HCT116 (cell line): Measurements from ENCODE around the gene SLC35G6. TPM values are rescaled to one million over a fixed set of nuclear protein-coding genes. Genes with fewer than 3 reads are reported as not detected.

Source experiments
- ATAC-seq: fragments of 200-7000 bp; cut with Tn5 transposase; 2 replicates; pipeline ENCODE4 v1.9.1; 2020; ENCODE audit warnings: mild to moderate bottlenecking, moderate library complexity
- BruUV-seq: library from RNA; stranded (reverse); fragments of 400-500 nt; replicated peaks from 2 replicates; lab custom pipeline; 2021; lab: Mats Ljungman, UMichigan
- CTCF ChIA-PET: fragments of 300-600 bp; sonication (Branson Sonifier 250); formaldehyde crosslinking; loops from one replicate; lab custom pipeline; 2021; ENCODE audit warnings: antibody characterized with exemption; lab: Charles Lee
- POLR2A ChIA-PET: fragments of 300-600, 350-600 bp; sonication (Branson Sonifier 250); formaldehyde crosslinking; loops from one replicate; lab custom pipeline; 2021; ENCODE audit warnings: antibody characterized with exemption; lab: Charles Lee
- RAD21 ChIA-PET, 2 experiments: fragments of 300-600 bp; sonication (Branson Sonifier 250); formaldehyde crosslinking; loops; one replicate each; lab custom pipeline; 2023; ENCODE audit warnings: low total read pairs in 2 of 2; ENCODE audit not compliant: uncharacterized antibody in 2 of 2, unreplicated experiment in 2 of 2, low non-redundant PET in 1 of 2; lab: Charles Lee
- DNase-seq: peaks from one replicate; pipeline ENCODE4 v3.0.0-alpha.2; 2010; ENCODE audit warnings: low read depth, low spot score
- H2AFZ ChIP-seq: fragments of 200-600 bp; shearing (Covaris generic), sonication (generic); 2 replicates; pipeline ENCODE4 v1.6.1; 2017; ENCODE audit warnings: low read depth, mixed run types, mixed read lengths, antibody characterized with exemption, low read length; ENCODE audit not compliant: poor library complexity, severe bottlenecking
- H3K27ac ChIP-seq: 2 replicates; pipeline ENCODE4 v1.5.1; 2012; ENCODE audit warnings: low read depth, low read length
- H3K27me3 ChIP-seq: fragments of 200-600 bp; sonication (generic); 2 replicates; pipeline ENCODE4 v1.6.1; 2016; ENCODE audit warnings: mixed run types, low read length, mixed read lengths; ENCODE audit not compliant: insufficient read depth
- H3K36me3 ChIP-seq, 2 experiments: fragments of 200-500 bp in 1 of 2; fragments of 200-600 bp in 1 of 2; sonication (Bioruptor generic) in 1 of 2; sonication (generic) in 1 of 2; 2 replicates each; pipeline versions ENCODE4 v1.5.1 to v1.6.1; 2014 to 2016; ENCODE audit warnings: low read length in 2 of 2, inconsistent platforms in 1 of 2, mixed read lengths in 1 of 2, mixed run types in 1 of 2; ENCODE audit not compliant: insufficient read depth in 2 of 2, control insufficient read depth in 1 of 2
- H3K4me1 ChIP-seq, 2 experiments: fragments of 200-600 bp in 1 of 2; sonication (generic) in 1 of 2; 2 replicates each; pipeline versions ENCODE4 v1.5.1 to v1.6.1; 2012 to 2017; ENCODE audit warnings: low read length in 2 of 2, inconsistent platforms in 1 of 2, mild to moderate bottlenecking in 1 of 2, mixed read lengths in 1 of 2, mixed run types in 1 of 2, moderate library complexity in 1 of 2; ENCODE audit not compliant: insufficient read depth in 2 of 2, control insufficient read depth in 1 of 2
- H3K4me2 ChIP-seq: fragments of 200-600 bp; sonication (generic); 2 replicates; pipeline ENCODE4 v1.6.1; 2017; ENCODE audit warnings: mixed run types, low read length, mixed read lengths
- H3K4me3 ChIP-seq, 2 experiments: fragments of 200-600 bp in 1 of 2; sonication (generic) in 1 of 2; replicated peaks in 1 of 2; 2 replicates each; pipeline ENCODE4 v1.5.1; 2011 to 2016; ENCODE audit warnings: low read length in 2 of 2, control low read depth in 1 of 2, low read depth in 1 of 2, mild to moderate bottlenecking in 1 of 2, mixed read lengths in 1 of 2, mixed run types in 1 of 2
- H3K79me2 ChIP-seq: fragments of 200-600 bp; sonication (generic); 2 replicates; pipeline ENCODE4 v1.6.1; 2017; ENCODE audit warnings: mild to moderate bottlenecking, mixed run types, low read length, moderate library complexity, mixed read lengths; ENCODE audit not compliant: insufficient read depth
- H3K9ac ChIP-seq: fragments of 200-600 bp; sonication (generic); 2 replicates; pipeline ENCODE4 v1.6.1; 2016; ENCODE audit warnings: low read length, mixed read lengths
- H3K9me2 ChIP-seq: fragments of 200-600 bp; sonication (generic), shearing (Covaris generic); 2 replicates; pipeline ENCODE4 v1.6.1; 2017; ENCODE audit warnings: mixed run types, mild to moderate bottlenecking, moderate library complexity; ENCODE audit not compliant: insufficient read depth
- H3K9me3 ChIP-seq, 2 experiments: fragments of 200-500 bp in 1 of 2; fragments of 200-600 bp in 1 of 2; sonication (Bioruptor generic) in 1 of 2; sonication (generic) in 1 of 2; 2 replicates each; pipeline ENCODE4 v1.6.1; 2014 to 2017; ENCODE audit warnings: low read length in 2 of 2, mixed read lengths in 2 of 2, inconsistent platforms in 1 of 2, low read depth in 1 of 2, mild to moderate bottlenecking in 1 of 2, mixed run types in 1 of 2, moderate library complexity in 1 of 2; ENCODE audit not compliant: control insufficient read depth in 1 of 2, insufficient read depth in 1 of 2
- H4K20me1 ChIP-seq: fragments of 200-600 bp; sonication (generic), shearing (Covaris generic); 2 replicates; pipeline ENCODE4 v1.6.1; 2017; ENCODE audit warnings: mixed run types, mild to moderate bottlenecking, moderate library complexity; ENCODE audit not compliant: insufficient read depth
- ATF3 ChIP-seq: IDR thresholded peaks from 2 replicates; pipeline ENCODE4 v1.6.1; 2012
- ELF1 ChIP-seq: IDR thresholded peaks from 2 replicates; pipeline ENCODE4 v1.6.1; 2012; ENCODE audit warnings: low read depth, borderline replicate concordance
- FOSL1 ChIP-seq: IDR thresholded peaks from 2 replicates; pipeline ENCODE4 v1.6.1; 2012; ENCODE audit warnings: low read depth
- MAX ChIP-seq: IDR thresholded peaks from 2 replicates; pipeline ENCODE4 v1.6.1; 2012
- RAD21 ChIP-seq: IDR thresholded peaks from 2 replicates; pipeline ENCODE4 v1.6.1; 2012; ENCODE audit warnings: low read depth, mild to moderate bottlenecking
- SIN3A ChIP-seq: IDR thresholded peaks from 2 replicates; pipeline ENCODE4 v1.6.1; 2012; ENCODE audit warnings: low read depth
- SP1 ChIP-seq: IDR thresholded peaks from 2 replicates; pipeline ENCODE4 v1.6.1; 2012; ENCODE audit warnings: low read depth
- ZNF274 ChIP-seq: fragments of 200-500 bp; sonication (Bioruptor generic); IDR thresholded peaks from 2 replicates; pipeline ENCODE4 v1.6.1; 2014; ENCODE audit warnings: mild to moderate bottlenecking, low read depth, low read length, inconsistent platforms
- intact Hi-C: fragments of 100-400 bp; cut with micrococcal nuclease; formaldehyde crosslinking; loops from 2 replicates; pipeline ENCODE4 v1.10.0; 2022
- total RNA-seq: library from RNA; stranded (reverse); gene quantifications from one replicate; pipeline ENCODE4 v1.2.1, GENCODE V29; 2021; ENCODE audit not compliant: unreplicated experiment

SLC35G6 gene
- total RNA-seq, 1 experiment from 2014 or later = not detected

- no peaks in the 10 kb centered on the region for H3K9me3 ChIP-seq
- TF ChIP-seq SP1 = no peak
- no peak for TF ChIP-seq ELF1
- no peak for TF ChIP-seq RAD21
- TF ChIP-seq FOSL1 = no peak
- TF ChIP-seq MAX = no peak
- no peak for TF ChIP-seq ATF3
- TF ChIP-seq SIN3A = no peak
- no peak for TF ChIP-seq ZNF274
- TF ChIP-seq, all 23 proteins: peak for 0
- H4K20me1 ChIP-seq = no peaks in the 10 kb centered on the region
- peaks cover 20 to 41% of the 10 kb centered on the region in 2 experiments for H3K4me1 ChIP-seq
- POLR2A ChIA-PET = no interaction called here
- intact Hi-C loops = loop anchor here (10.0 kb wide), 1 partner anchor 175 kb away; the partner anchor contains the start of gene CLDN7
- H3K36me3 ChIP-seq = no peaks in the 10 kb centered on the region
- H2AFZ ChIP-seq = no peak within 1 kb of the TSS
- CTCF ChIA-PET = interaction anchor here (0.5 kb wide), 1 partner anchor 158 kb away, joined by 4 read pairs; the partner anchor contains the start of gene SLC2A4
- H3K9me2 ChIP-seq = no peaks in the 10 kb centered on the region
- no peak within 1 kb of the TSS for H3K9ac ChIP-seq
- DNase-seq (no peak), ATAC-seq (no peak)
- BruUV-seq = no TSS peak
- H3K4me3 ChIP-seq = no peak within 1 kb of the TSS
- H3K27me3 ChIP-seq = no peaks in the 10 kb centered on the region
- no peak within 1 kb of the TSS for H3K4me2 ChIP-seq
- H3K27ac ChIP-seq = no peak within 1 kb of the TSS
- H3K79me2 ChIP-seq = no peaks in the 10 kb centered on the region
- RAD21 ChIA-PET = no interaction called here
Measured at GRCh38 chr17:7439462-7440112, 41.7 kb upstream of the SLC35G6 start, which contains the start of gene FGF11. Gene FGF11, plus strand, starts transcription at chr17:7439512. Its CDS starts 109 bp downstream, at chr17:7439621.
